Gastroesophageal sphincter (tissue), 4 donors: ENCODE data around the gene ACOX1. TPM values are rescaled to one million over a fixed set of nuclear protein-coding genes. Genes with fewer than 3 reads are reported as not detected.

Experiments
- ATAC-seq: fragments of 150-250 bp; one replicate; pipeline ENCODE4 v1.9.1; 2016; ENCODE audit warnings: mild to moderate bottlenecking, moderate library complexity
- H3K27ac ChIP-seq, 4 donors: fragments of 200-600 bp; sonication (generic) in 3 of 4; 1 replicate in 3 of 4; 2 replicates in 1 of 4; pipeline ENCODE4 v1.5.1; 2016 to 2019
- H3K27me3 ChIP-seq: fragments of 200-600 bp; sonication (generic); one replicate; pipeline ENCODE4 v1.5.1; 2019
- H3K36me3 ChIP-seq, 2 donors: fragments of 200-600 bp; sonication (generic); one replicate each; pipeline ENCODE4 v1.5.1; 2019; ENCODE audit warnings: control low read depth in 1 of 2
- H3K4me1 ChIP-seq, 3 donors: fragments of 200-600 bp; sonication (generic); 1 replicate in 2 of 3; 2 replicates in 1 of 3; pipeline ENCODE4 v1.5.1; 2016 to 2019; ENCODE audit warnings: control low read depth in 2 of 3
- H3K4me3 ChIP-seq, 2 donors: fragments of 200-600 bp; sonication (generic); one replicate each; pipeline ENCODE4 v1.5.1; 2019; ENCODE audit warnings: mild to moderate bottlenecking in 1 of 2, moderate library complexity in 1 of 2
- H3K9me3 ChIP-seq, 3 donors: fragments of 200-600 bp; sonication (generic); one replicate each; pipeline ENCODE4 v1.5.1; 2017 to 2019; ENCODE audit warnings: control low read depth in 2 of 3
- EP300 ChIP-seq: sonication (generic); formaldehyde crosslinking; IDR thresholded peaks from one replicate; pipeline ENCODE4 v1.6.1; 2017; ENCODE audit warnings: antibody characterized with exemption, mild to moderate bottlenecking
- POLR2A ChIP-seq, 2 donors: fragments of 450-650 bp; IDR thresholded peaks; one replicate each; pipeline ENCODE4 v1.6.1; 2017; ENCODE audit warnings: antibody characterized with exemption in 2 of 2, mild to moderate bottlenecking in 2 of 2, moderate library complexity in 1 of 2
- POLR2AphosphoS5 ChIP-seq: sonication (generic); formaldehyde crosslinking; IDR thresholded peaks from one replicate; pipeline ENCODE4 v1.6.1; 2017; ENCODE audit warnings: antibody characterized with exemption
- WGBS, 2 donors: methylation state at CpG; one replicate each; pipeline ENCODE4 v1.1.5; 2018; ENCODE audit warnings: low coverage in 1 of 2; 5-methylcytosine and 5-hydroxymethylcytosine counted together
- total RNA-seq, 4 donors: library from RNA; depleted of rRNA; stranded (reverse); fragments of >200 nt; gene quantifications; one replicate each; pipeline ENCODE4 v1.1.0, GENCODE V29; 2016
- TF ChIP-seq, protein P1 (sequence below), 4 experiments: fragments of 200-600 bp in 2 of 4; fragments of 450-650 bp in 2 of 4; sonication (generic) in 1 of 4; IDR thresholded peaks; one replicate each; pipeline ENCODE4 v1.5.1; 2017 to 2019; ENCODE audit warnings: antibody characterized with exemption in 4 of 4, mild to moderate bottlenecking in 2 of 4, moderate library complexity in 2 of 4

The ACOX1 gene
- total RNA-seq, 4 donors from 2014 or later: 45.9 to 63.4 (median 54.2) TPM

DNA sequence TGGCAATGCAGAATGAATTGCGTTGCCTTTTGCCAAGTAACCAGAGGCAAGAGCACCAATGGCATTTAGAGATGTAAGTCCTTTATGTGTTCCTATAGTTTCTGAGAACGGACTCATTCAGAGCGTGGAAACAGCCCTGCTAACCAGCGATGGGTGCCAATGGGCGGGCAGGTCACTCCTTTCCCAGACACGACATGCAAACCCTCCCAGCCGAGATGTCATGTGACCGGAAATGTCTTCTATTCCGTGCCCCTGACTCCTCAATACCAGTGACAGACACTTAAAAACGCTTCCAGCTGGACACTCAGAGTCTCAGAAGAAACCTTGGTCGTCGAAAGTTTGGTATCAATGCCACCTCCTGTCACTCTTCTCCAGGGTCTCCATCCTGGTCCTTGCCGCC, 41.3 kb downstream of the ACOX1 start:
- Histone ChIP-seq H3K9me3 (no peaks in the 10 kb centered on the region), H3K4me1 (peaks cover 0 to 20% (median 5%) of the 10 kb centered on the region in 3 donors), H3K27me3 (no peaks in the 10 kb centered on the region), H3K4me3 (no peak overlapping the region), H3K36me3 (peaks cover 0 to 4% of the 10 kb centered on the region in 2 donors), H3K27ac (no peak overlapping the region)
- ATAC-seq: no peak
- 85 to 87% methylated on average over 6 to 9 of the region's 13 CpGs for WGBS, 2 donors
- TF ChIP-seq POLR2AphosphoS5 (no peak), EP300 (no peak), POLR2A (IDR thresholded peaks at IDR 0.05) (no peak)
- TF ChIP-seq, protein P1, sequence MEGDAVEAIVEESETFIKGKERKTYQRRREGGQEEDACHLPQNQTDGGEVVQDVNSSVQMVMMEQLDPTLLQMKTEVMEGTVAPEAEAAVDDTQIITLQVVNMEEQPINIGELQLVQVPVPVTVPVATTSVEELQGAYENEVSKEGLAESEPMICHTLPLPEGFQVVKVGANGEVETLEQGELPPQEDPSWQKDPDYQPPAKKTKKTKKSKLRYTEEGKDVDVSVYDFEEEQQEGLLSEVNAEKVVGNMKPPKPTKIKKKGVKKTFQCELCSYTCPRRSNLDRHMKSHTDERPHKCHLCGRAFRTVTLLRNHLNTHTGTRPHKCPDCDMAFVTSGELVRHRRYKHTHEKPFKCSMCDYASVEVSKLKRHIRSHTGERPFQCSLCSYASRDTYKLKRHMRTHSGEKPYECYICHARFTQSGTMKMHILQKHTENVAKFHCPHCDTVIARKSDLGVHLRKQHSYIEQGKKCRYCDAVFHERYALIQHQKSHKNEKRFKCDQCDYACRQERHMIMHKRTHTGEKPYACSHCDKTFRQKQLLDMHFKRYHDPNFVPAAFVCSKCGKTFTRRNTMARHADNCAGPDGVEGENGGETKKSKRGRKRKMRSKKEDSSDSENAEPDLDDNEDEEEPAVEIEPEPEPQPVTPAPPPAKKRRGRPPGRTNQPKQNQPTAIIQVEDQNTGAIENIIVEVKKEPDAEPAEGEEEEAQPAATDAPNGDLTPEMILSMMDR (IDR thresholded peaks at IDR 0.05): no peak

DNA sequence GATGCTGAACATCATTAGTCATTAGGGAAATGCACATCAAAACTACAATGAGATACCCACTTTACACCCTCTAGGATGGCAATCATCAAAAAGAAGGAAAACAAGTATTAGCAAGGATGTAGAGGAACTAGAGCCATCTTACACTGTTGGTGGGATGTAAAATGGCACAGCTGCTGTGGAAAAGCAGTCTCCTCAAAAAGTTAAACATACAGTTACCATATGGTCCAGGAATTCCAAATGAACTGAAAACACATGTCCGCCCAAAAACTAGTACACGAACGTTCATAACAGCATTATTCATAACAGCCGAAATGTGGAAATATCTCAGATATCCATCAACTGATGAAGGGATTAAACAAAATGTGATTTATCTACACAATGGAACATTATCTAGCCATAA, 45.2 kb downstream of the ACOX1 start:
- no peak overlapping the region for H3K27ac ChIP-seq
- 60 to 72% methylated on average over 4 of the region's 4 CpGs for WGBS, 2 donors
- TF ChIP-seq, protein P1 (IDR thresholded peaks at IDR 0.05): no peak
- no peak for TF ChIP-seq EP300
- no peak for TF ChIP-seq POLR2A (IDR thresholded peaks at IDR 0.05)
- no peak for TF ChIP-seq POLR2AphosphoS5
- H3K27me3 ChIP-seq: no peaks in the 10 kb centered on the region
- H3K9me3 ChIP-seq: no peaks in the 10 kb centered on the region
- ATAC-seq: no peak
- no peak overlapping the region for H3K4me3 ChIP-seq
- H3K4me1 ChIP-seq: no peaks in the 10 kb centered on the region
- peaks cover 0 to 24% of the 10 kb centered on the region in 2 donors for H3K36me3 ChIP-seq

DNA sequence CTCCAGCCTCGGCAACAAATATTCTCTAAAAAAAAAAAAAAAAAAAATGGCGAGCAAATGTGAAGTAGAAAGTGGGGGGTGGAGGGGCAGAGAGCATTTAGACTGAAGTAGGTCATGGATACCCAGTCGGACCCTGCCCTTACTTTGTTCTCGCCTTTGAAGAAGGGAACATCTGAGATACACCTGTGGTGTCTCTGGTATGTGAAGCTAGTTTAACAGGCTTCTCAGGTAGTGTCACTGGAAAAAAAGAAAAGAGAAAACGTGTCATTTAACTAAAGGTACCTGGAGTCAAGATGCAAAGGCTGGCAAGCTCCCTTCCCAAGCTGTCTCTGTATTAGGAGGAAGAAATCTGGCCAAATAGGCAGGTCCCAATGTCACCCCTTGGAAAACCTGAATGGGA, 46.1 kb downstream of the ACOX1 start:
- H3K27ac ChIP-seq: no peak overlapping the region
- no peak for ATAC-seq
- no peaks in the 10 kb centered on the region for H3K4me1 ChIP-seq
- no peak for TF ChIP-seq EP300
- no peak for TF ChIP-seq POLR2A (IDR thresholded peaks at IDR 0.05)
- TF ChIP-seq, protein P1 (IDR thresholded peaks at IDR 0.05): no peak
- TF ChIP-seq POLR2AphosphoS5: no peak
- H3K9me3 ChIP-seq: no peaks in the 10 kb centered on the region
- H3K4me3 ChIP-seq: no peak overlapping the region
- WGBS, 2 donors: 83 to 90% methylated on average over 2 to 4 of the region's 5 CpGs
- H3K36me3 ChIP-seq: peaks cover 0 to 25% of the 10 kb centered on the region in 2 donors
- no peaks in the 10 kb centered on the region for H3K27me3 ChIP-seq

DNA sequence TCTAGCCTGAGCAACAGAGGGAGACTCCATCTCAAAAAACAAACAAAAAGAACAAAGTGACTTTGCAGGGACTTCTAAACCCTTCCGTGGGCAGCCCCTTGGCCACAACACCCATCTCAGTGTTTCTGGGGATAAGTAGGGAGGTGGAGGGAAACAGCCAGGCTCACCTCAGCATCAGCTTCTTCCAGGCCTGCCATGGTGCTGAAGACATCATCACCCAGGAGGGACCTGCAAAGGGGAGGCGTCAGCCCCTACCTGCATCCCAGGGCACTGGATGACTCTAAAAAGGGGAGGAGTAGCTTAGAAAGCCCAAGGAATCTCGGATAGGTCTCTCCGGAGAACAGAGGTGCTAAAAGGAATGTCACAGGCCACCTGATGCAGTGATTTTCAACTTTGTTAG, 47.9 kb downstream of the ACOX1 start:
- peaks cover 0 to 43% of the 10 kb centered on the region in 2 donors for H3K36me3 ChIP-seq
- TF ChIP-seq POLR2A (IDR thresholded peaks at IDR 0.05) (no peak), POLR2AphosphoS5 (no peak), EP300 (no peak)
- TF ChIP-seq, protein P1 (IDR thresholded peaks at IDR 0.05): no peak
- no peak overlapping the region for H3K27ac ChIP-seq
- H3K4me1 ChIP-seq: no peaks in the 10 kb centered on the region
- ATAC-seq: no peak
- no peak overlapping the region for H3K4me3 ChIP-seq
- no peaks in the 10 kb centered on the region for H3K9me3 ChIP-seq
- WGBS, 2 donors: 80 to 100% methylated on average over 3 to 4 of the region's 4 CpGs
- H3K27me3 ChIP-seq: no peaks in the 10 kb centered on the region

DNA sequence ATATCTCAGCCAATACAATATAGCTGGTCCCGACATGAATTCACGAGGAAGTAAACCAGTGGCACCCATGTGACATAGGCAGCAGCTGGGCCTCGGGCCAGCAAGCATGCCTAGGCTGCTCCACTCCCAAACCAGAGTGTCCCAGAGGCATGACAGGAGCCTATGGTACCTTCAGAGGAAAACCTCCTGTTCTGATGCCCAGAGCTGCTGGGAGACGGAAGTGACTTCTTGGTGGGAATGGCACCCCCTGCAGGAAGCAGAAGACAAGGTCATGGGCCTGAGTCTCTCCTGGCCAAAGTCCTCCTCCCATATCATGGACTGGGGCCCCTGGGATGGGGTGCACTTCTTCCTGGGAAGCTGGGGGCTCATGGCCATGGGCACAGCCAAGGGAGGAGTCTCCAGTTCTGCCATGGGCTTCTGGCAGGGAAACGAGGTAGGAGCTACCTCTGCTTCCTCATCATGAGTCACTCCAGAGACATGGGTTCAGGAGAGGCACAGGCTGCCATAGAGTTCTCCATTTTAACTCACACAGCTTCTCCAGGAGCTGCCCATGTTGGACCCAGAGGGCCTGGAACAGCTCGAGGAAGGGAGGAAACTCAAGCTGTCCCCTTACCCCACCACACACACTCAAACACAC, 51.6 kb downstream of the ACOX1 start:
- no peak for ATAC-seq
- Histone ChIP-seq H3K27ac (no peak overlapping the region), H3K4me3 (no peak overlapping the region), H3K4me1 (no peaks in the 10 kb centered on the region), H3K9me3 (no peaks in the 10 kb centered on the region), H3K27me3 (no peaks in the 10 kb centered on the region), H3K36me3 (peaks cover 0 to 68% of the 10 kb centered on the region in 2 donors)
- TF ChIP-seq EP300: no peak
- TF ChIP-seq, protein P1 (IDR thresholded peaks at IDR 0.05): peak in 3 of 4 experiments; percentile 14 to 36 (median 23)
- TF ChIP-seq POLR2AphosphoS5: no peak
- TF ChIP-seq POLR2A (IDR thresholded peaks at IDR 0.05): no peak
- WGBS, 2 donors: 82% methylated on average over 3 of the region's 6 CpGs; no CpG with 5 or more reads in 1 of the 2 donors
